Astrocyte of the cerebellum (primary cell): ENCODE measurements around the gene LGALS9.

Experiments used
- DNase-seq: peaks from one replicate; pipeline ENCODE4 v3.0.0-alpha.2; 2011; ENCODE audit warnings: low read depth
- H3K4me3 ChIP-seq: 2 replicates; pipeline ENCODE4 v1.5.1; 2011; ENCODE audit warnings: mild to moderate bottlenecking, low read depth, low read length, moderate library complexity
- CTCF ChIP-seq: IDR thresholded peaks from 2 replicates; pipeline ENCODE4 v1.5.1; 2012; ENCODE audit warnings: low read length, low read depth, moderate library complexity, mild to moderate bottlenecking; ENCODE audit errors: missing control alignments
- in situ Hi-C: cut with HindIII; loops from 2 replicates; pipeline ENCODE4 v1.10.0; 2017; ENCODE audit warnings: low sequenced_read_pairs

Gene LGALS9

DNA sequence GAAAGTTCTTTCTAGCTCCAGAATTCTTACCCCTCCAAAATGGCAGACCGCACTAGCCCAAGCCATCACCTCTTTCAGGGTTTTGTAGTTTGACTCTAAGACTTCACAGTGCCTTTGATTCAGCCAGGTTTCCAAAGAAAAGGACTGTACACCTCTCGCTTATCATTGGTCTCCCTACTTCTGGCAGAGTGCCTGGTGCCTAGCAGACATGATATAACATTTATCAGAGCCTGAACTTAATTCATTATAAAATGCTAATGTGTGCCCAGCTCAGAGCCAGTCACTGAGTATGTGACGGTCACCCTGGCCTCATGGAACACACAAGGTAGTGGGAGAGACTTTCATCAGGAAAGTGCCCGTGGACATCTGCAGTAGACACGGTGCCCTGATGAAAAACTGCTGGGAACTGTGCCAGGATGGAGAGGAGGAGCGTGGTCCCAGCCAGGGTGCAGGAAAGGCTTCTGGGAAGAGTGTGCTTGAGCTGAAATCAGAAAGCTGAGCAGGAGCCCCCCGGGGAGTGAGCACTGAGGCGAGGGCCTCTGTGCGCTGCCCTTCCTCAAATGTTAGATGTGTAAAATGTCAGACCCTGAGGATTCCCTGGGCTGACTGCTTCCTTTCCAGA, 34.3 kb upstream of the LGALS9 start:
- H3K4me3 ChIP-seq: no peak overlapping the region
- TF ChIP-seq CTCF: no peak
- DNase-seq: no peak
- in situ Hi-C loops: loop anchor here (5.0 kb wide), 1 partner anchor 129 kb away; no protein-coding TSS in a partner anchor

DNA sequence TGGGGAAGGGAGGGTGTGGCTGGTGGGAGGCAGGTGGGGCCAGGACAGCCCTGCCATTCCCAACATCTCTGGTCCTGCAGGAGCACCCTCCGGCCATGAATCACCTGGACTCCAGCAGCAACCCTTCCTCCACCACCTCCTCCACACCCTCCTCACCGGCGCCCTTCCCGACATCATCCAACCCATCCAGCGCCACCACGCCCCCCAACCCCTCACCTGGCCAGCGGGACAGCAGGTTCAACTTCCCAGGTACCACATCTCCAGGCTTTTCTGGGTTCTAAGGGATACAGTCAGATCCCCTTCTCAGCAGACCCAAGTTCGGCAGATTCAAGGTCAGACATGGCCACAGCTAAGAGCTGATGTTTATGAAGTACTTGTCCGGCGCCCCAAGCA, 33.8 kb upstream of the LGALS9 start:
- no peak for DNase-seq
- no peak overlapping the region for H3K4me3 ChIP-seq
- in situ Hi-C loops: loop anchor here (5.0 kb wide), 1 partner anchor 130 kb away; no protein-coding TSS in a partner anchor
- no peak for TF ChIP-seq CTCF

- DNase-seq: no peak
- in situ Hi-C loops: loop anchor here (5.0 kb wide), 1 partner anchor 131 kb away; no protein-coding TSS in a partner anchor
- TF ChIP-seq CTCF: no peak
- no peak overlapping the region for H3K4me3 ChIP-seq
Measured at GRCh38 chr17:27597783-27598320, 33.1 kb upstream of the LGALS9 start.

- TF ChIP-seq CTCF: no peak
- no peak for DNase-seq
- H3K4me3 ChIP-seq: no peak overlapping the region
- in situ Hi-C loops: loop anchor here (5.0 kb wide), 1 partner anchor 131 kb away; no protein-coding TSS in a partner anchor
Measured at GRCh38 chr17:27598337-27599050, 32.5 kb upstream of the LGALS9 start.

GRCh38 chr17:27600471-27600870, 30.5 kb upstream of the LGALS9 start:
- in situ Hi-C loops: no loop called here
- peak; percentile 75 for DNase-seq
- no peak for TF ChIP-seq CTCF
- H3K4me3 ChIP-seq: no peak overlapping the region

- no peak overlapping the region for H3K4me3 ChIP-seq
- DNase-seq: peak; percentile 75
- in situ Hi-C loops: no loop called here
- peak; percentile 94 for TF ChIP-seq CTCF
Measured at GRCh38 chr17:27601069-27601974, 29.7 kb upstream of the LGALS9 start.
